Mucosa of rectum (tissue), 2 donors: ENCODE measurements around the gene FAM222A.

Experiments
- H3K27ac ChIP-seq, 2 donors: one replicate each; pipeline ENCODE4 v1.7.0; 2013; ENCODE audit warnings: inconsistent platforms in 2 of 2, low read depth in 2 of 2, low read length in 2 of 2
- H3K27me3 ChIP-seq, 2 donors: one replicate each; pipeline ENCODE4 v1.7.0; 2013; ENCODE audit warnings: low read length in 2 of 2; ENCODE audit not compliant: control insufficient read depth in 2 of 2, insufficient read depth in 2 of 2
- H3K36me3 ChIP-seq, 2 donors: one replicate each; pipeline ENCODE4 v1.7.0; 2013; ENCODE audit warnings: low read length in 2 of 2; ENCODE audit not compliant: control insufficient read depth in 2 of 2, insufficient read depth in 2 of 2
- H3K4me1 ChIP-seq, 2 donors: one replicate each; pipeline ENCODE4 v1.7.0; 2013; ENCODE audit warnings: low read length in 2 of 2, mild to moderate bottlenecking in 1 of 2; ENCODE audit not compliant: control insufficient read depth in 2 of 2, insufficient read depth in 2 of 2
- H3K4me3 ChIP-seq, 2 donors: one replicate each; pipeline ENCODE4 v1.7.0; 2013; ENCODE audit warnings: low read length in 2 of 2
- H3K9ac ChIP-seq, 2 donors: one replicate each; pipeline ENCODE4 v1.7.0; 2013; ENCODE audit warnings: low read length in 2 of 2, low read depth in 1 of 2, mild to moderate bottlenecking in 1 of 2
- H3K9me3 ChIP-seq, 2 donors: one replicate each; pipeline ENCODE4 v1.7.0; 2013; ENCODE audit warnings: low read length in 2 of 2; ENCODE audit not compliant: control insufficient read depth in 2 of 2
- donor health status: healthy.
- donor health status: Normal muscosa, but diverticular disease.

FAM222A gene

DNA sequence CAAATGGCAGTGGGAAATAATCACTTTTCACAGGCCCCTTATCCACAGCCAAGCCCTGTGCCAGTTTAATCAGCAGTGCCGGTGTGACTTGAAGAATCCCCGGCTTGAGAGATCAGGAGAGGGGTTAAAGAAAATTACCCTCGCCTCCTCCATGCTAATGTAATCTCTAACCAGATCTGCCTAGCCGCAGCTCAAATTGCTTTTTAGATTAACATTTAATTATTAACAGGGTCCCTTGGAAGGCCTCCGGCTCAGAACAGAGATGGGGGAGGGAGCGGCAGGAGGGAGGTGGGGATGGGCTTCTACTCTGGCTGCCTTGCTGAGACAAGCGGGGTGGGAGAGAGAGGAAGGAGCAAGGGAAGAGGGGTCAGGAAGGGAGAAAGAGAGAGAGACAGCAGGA, 24.0 kb downstream of the FAM222A start:
- Histone ChIP-seq H3K4me3 (no peak overlapping the region), H3K36me3 (no peaks in the 10 kb centered on the region), H3K4me1 (no peaks in the 10 kb centered on the region), H3K27me3 (no peaks in the 10 kb centered on the region), H3K9ac (no peak overlapping the region), H3K27ac (no peak overlapping the region), H3K9me3 (no peaks in the 10 kb centered on the region)

DNA sequence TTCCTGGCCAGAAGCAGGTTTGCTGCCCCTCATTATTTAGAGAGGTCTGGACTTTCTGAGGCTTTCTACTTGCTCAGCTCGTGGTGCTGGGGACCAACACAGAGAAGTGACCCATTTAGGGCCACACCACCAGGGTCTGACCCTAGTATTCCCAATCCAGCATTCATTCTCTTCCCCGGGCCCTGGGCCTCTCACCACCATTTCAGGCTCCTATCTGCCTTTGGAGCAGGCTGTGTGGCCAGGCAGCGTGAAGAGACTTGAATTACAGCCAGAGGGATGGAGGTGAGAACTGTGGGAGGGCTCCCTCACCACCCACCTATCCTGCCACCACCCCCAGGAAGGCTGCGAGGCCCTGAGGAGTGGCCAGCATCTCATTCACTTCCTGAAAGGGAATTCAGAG, 24.6 kb downstream of the FAM222A start:
- H3K36me3 ChIP-seq = no peaks in the 10 kb centered on the region
- no peaks in the 10 kb centered on the region for H3K27me3 ChIP-seq
- no peak overlapping the region for H3K27ac ChIP-seq
- H3K4me1 ChIP-seq = no peaks in the 10 kb centered on the region
- H3K9ac ChIP-seq = no peak overlapping the region
- H3K4me3 ChIP-seq = no peak overlapping the region
- H3K9me3 ChIP-seq = no peaks in the 10 kb centered on the region

DNA sequence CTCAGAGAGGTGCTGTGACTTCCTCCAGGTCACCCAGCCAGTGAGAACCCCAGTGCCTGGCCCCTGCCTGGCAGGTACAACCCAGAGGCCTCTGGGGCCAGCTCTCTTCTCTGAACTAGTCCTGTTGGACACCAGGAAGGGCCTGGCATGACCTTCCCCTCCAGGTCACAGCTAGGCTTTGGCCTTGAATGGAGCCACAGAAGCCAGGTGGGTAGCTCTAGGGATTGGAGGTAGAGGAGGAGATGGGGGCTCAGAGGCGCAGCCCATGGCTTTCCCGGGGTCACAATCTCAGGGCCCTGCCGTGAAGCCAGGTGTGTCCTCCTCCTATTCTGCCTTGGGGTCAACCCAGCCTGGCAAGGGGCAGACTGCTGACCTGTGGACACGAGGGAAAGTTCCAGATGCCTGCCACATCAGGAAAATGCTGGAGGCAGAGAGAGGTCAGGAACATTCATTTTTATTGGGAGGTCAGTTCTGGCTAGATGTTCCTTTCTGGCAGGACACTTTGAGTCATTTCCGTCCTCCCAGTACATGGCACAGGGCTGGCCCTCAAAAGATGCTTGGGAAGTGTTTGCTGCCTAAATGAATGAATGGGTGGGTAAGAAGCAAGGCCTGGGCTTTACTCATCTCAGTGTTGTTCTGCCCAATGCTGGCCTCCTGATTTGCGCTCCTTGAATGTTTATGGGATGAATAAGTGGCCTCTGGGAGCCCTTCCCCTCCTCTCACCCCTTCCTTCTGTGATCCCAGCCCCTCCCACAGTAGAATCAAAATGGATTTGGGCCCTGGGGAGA, 25.4 kb downstream of the FAM222A start:
- no peaks in the 10 kb centered on the region for H3K4me1 ChIP-seq
- no peaks in the 10 kb centered on the region for H3K36me3 ChIP-seq
- H3K9me3 ChIP-seq = no peaks in the 10 kb centered on the region
- no peak overlapping the region for H3K4me3 ChIP-seq
- no peak overlapping the region for H3K9ac ChIP-seq
- no peaks in the 10 kb centered on the region for H3K27me3 ChIP-seq
- H3K27ac ChIP-seq = no peak overlapping the region

GRCh38 chr12:109739747-109740693, 26.4 kb downstream of the FAM222A start:
- no peaks in the 10 kb centered on the region for H3K36me3 ChIP-seq
- H3K4me1 ChIP-seq = no peaks in the 10 kb centered on the region
- no peak overlapping the region for H3K4me3 ChIP-seq
- no peak overlapping the region for H3K27ac ChIP-seq
- H3K9ac ChIP-seq = no peak overlapping the region
- H3K9me3 ChIP-seq = no peaks in the 10 kb centered on the region
- no peaks in the 10 kb centered on the region for H3K27me3 ChIP-seq

GRCh38 chr12:109740694-109741245, 27.1 kb downstream of the FAM222A start:
- Histone ChIP-seq H3K4me3 (no peak overlapping the region), H3K36me3 (no peaks in the 10 kb centered on the region), H3K9ac (no peak overlapping the region), H3K4me1 (no peaks in the 10 kb centered on the region), H3K27me3 (no peaks in the 10 kb centered on the region), H3K27ac (no peak overlapping the region), H3K9me3 (no peaks in the 10 kb centered on the region)

- no peak overlapping the region for H3K9ac ChIP-seq
- H3K4me3 ChIP-seq = no peak overlapping the region
- H3K36me3 ChIP-seq = no peaks in the 10 kb centered on the region
- H3K27ac ChIP-seq = no peak overlapping the region
- no peaks in the 10 kb centered on the region for H3K4me1 ChIP-seq
- H3K9me3 ChIP-seq = no peaks in the 10 kb centered on the region
- no peaks in the 10 kb centered on the region for H3K27me3 ChIP-seq
Measured at GRCh38 chr12:109741286-109741969, 27.8 kb downstream of the FAM222A start.

DNA sequence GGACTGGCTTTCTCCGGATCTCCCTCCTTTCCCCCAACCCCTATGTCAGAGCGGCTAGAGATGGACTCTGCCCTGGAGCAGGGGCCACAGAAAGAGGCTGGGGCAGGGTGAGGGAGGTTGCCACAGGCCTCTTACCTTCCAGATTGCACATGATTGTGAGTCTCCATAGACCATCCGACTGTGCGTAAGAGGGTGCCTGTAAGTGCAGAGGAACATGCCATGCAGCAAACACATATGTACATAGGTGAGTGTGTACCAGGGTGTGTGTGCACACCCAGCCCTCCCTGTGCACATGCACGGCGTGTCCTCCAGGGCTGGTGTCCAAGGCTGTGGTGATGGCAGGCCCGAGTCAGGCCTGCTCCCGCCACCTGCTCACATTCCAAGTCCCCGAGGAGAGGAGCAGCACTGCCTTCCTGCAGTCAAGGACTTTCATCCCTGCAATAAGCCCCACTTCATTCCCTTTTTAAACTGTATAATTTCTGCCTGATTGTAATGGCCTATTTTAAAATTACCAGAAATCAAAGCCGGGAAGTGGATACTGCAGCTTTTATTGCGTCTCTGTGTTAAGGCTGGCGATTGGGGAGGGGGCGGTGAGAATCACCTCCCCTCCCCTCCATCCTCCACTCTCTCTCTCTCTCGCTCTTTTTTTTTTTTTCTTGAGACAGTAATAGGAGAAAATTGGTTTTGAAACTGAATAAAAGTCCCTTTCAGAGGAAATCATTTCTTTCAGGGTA, 28.5 kb downstream of the FAM222A start:
- no peaks in the 10 kb centered on the region for H3K9me3 ChIP-seq
- H3K27ac ChIP-seq = no peak overlapping the region
- H3K4me1 ChIP-seq = no peaks in the 10 kb centered on the region
- H3K27me3 ChIP-seq = no peaks in the 10 kb centered on the region
- no peak overlapping the region for H3K4me3 ChIP-seq
- H3K9ac ChIP-seq = no peak overlapping the region
- no peaks in the 10 kb centered on the region for H3K36me3 ChIP-seq

GRCh38 chr12:109743076-109743910, 29.7 kb downstream of the FAM222A start:
- H3K4me3 ChIP-seq = no peak overlapping the region
- no peaks in the 10 kb centered on the region for H3K4me1 ChIP-seq
- H3K9me3 ChIP-seq = no peaks in the 10 kb centered on the region
- H3K27ac ChIP-seq = no peak overlapping the region
- no peaks in the 10 kb centered on the region for H3K27me3 ChIP-seq
- H3K36me3 ChIP-seq = no peaks in the 10 kb centered on the region
- no peak overlapping the region for H3K9ac ChIP-seq

- H3K27me3 ChIP-seq = no peaks in the 10 kb centered on the region
- no peak overlapping the region for H3K9ac ChIP-seq
- no peak overlapping the region for H3K4me3 ChIP-seq
- no peaks in the 10 kb centered on the region for H3K36me3 ChIP-seq
- no peaks in the 10 kb centered on the region for H3K4me1 ChIP-seq
- no peak overlapping the region for H3K27ac ChIP-seq
- no peaks in the 10 kb centered on the region for H3K9me3 ChIP-seq
Measured at GRCh38 chr12:109744026-109744425, 30.4 kb downstream of the FAM222A start.
